ENCODE data around the gene MAML2. TPM values are rescaled to one million over a fixed set of nuclear protein-coding genes. Genes with fewer than 3 reads are reported as not detected.

The MAML2 gene
- total RNA-seq, 2 experiments from 2014 or later: 11.8 to 12.5 TPM

DNA sequence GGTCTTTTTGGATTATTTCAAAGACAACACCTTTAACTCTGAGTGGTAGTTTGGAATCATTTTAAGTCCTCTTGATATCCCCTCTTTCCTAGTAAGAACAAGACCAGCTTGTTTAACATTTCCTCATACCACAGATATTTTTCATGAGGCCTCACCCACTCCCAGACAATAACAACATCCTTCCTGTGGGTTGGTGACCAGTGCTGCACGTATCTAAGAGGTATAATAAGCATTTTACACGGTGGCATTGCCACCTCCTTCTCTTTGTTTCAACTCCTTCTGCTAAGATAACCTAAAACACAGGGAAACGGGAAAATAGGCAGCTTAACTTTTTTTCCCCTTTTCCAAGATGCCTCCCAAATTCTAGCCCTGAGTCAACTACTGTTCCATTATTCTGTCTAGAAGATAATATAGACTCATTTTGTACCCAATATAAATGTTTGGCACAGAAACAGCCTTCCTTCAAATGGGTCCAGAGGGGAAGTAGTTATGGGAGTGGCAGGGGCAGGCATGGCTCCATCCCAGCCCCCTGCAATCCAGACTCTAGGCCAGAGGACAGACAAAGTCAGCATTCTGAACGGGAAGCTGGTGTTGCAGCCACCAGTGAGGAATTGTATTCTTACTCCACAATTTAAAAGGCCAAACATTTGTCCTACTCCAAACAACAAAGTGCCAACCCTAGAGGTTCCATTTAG, 28.5 kb downstream of the MAML2 start:
- ChIA-PET CTCF (interaction anchor here (0.8 to 7.7 kb wide), 7 partner anchors 11 to 259 kb away, joined by 3 to 43 read pairs (median 4); partner anchors contain the start of gene MAML2), POLR2A (interaction anchor here (0.7 to 2.1 kb wide), 5 partner anchors 18 to 1170 kb away, joined by 3 to 9 read pairs (median 3); no protein-coding TSS in a partner anchor)
- DNase-seq: peak; percentile 31
- Mint-ChIP-seq H3K27ac (peak overlapping the region; percentile 77), H3K36me3 (ENCODE audit: low read depth) (peaks cover 46% of the 10 kb centered on the region), H3K9me3 (no peaks in the 10 kb centered on the region), H3K4me1 (ENCODE audit: low read depth) (peaks cover 89% of the 10 kb centered on the region), H3K4me3 (no peak overlapping the region), H3K27me3 (no peaks in the 10 kb centered on the region)
- intact Hi-C loops (cut with micrococcal nuclease): no loop called here
- TF ChIP-seq, protein P1, sequence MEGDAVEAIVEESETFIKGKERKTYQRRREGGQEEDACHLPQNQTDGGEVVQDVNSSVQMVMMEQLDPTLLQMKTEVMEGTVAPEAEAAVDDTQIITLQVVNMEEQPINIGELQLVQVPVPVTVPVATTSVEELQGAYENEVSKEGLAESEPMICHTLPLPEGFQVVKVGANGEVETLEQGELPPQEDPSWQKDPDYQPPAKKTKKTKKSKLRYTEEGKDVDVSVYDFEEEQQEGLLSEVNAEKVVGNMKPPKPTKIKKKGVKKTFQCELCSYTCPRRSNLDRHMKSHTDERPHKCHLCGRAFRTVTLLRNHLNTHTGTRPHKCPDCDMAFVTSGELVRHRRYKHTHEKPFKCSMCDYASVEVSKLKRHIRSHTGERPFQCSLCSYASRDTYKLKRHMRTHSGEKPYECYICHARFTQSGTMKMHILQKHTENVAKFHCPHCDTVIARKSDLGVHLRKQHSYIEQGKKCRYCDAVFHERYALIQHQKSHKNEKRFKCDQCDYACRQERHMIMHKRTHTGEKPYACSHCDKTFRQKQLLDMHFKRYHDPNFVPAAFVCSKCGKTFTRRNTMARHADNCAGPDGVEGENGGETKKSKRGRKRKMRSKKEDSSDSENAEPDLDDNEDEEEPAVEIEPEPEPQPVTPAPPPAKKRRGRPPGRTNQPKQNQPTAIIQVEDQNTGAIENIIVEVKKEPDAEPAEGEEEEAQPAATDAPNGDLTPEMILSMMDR (IDR thresholded peaks at IDR 0.05): no peak
- ATAC-seq: peak; percentile 46

DNA sequence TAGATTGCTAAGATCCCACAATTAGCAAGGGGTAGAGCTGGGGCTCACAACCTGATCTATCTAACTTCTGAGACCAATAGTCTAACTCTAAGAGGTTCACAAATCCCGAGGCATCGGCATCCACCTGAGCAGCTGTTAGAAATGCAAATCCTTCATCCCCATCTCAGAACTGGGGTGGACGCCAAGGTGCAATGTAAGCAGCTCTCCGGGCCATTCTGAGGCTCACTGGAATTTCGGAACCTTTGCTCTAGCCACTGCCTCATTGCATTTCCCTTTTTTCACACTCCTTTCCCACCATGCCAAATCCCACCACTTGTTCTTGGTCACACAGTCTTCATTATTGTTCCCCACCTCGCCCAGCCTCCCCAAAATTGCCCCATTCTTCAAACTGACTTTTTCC, 29.8 kb downstream of the MAML2 start:
- no peaks in the 10 kb centered on the region for H3K9me3 Mint-ChIP-seq
- CTCF ChIA-PET: interaction anchor here (1.2 to 7.7 kb wide), 4 partner anchors 19 to 53 kb away, joined by 3 to 43 read pairs (median 6); partner anchors contain the start of gene MAML2

GRCh38 chr11:96311120-96311568, 31.9 kb downstream of the MAML2 start:
- H3K4me1 Mint-ChIP-seq (ENCODE audit: low read depth): peaks cover 89% of the 10 kb centered on the region
- H3K36me3 Mint-ChIP-seq (ENCODE audit: low read depth): peaks cover 30% of the 10 kb centered on the region
- intact Hi-C loops (cut with micrococcal nuclease): no loop called here
- no peaks in the 10 kb centered on the region for H3K9me3 Mint-ChIP-seq
- CTCF ChIA-PET: interaction anchor here (1.1 to 7.7 kb wide), 3 partner anchors 15 to 30 kb away, joined by 3 to 43 read pairs (median 8); partner anchors contain the start of gene MAML2
- DNase-seq (no peak), ATAC-seq (no peak)
- H3K27ac Mint-ChIP-seq: no peak overlapping the region
- H3K27me3 Mint-ChIP-seq: no peaks in the 10 kb centered on the region
- H3K4me3 Mint-ChIP-seq: no peak overlapping the region
- TF ChIP-seq, protein P1 (IDR thresholded peaks at IDR 0.05): no peak
- POLR2A ChIA-PET: interaction anchor here (0.5 to 1.5 kb wide), 3 partner anchors 21 to 414 kb away, joined by 3 to 5 read pairs (median 3); no protein-coding TSS in a partner anchor

More for the DNA sequence above, 29.8 kb downstream of the MAML2 start:
- POLR2A ChIA-PET: interaction anchor here (1.0 to 2.1 kb wide), 2 partner anchors 20 to 27 kb away, joined by 3 to 9 read pairs; no protein-coding TSS in a partner anchor
- no peaks in the 10 kb centered on the region for H3K27me3 Mint-ChIP-seq
- peaks cover 89% of the 10 kb centered on the region for H3K4me1 Mint-ChIP-seq (ENCODE audit: low read depth)
- no peak for DNase-seq
- peak overlapping the region; percentile 62 for H3K27ac Mint-ChIP-seq
- no peak for ATAC-seq
- H3K4me3 Mint-ChIP-seq: no peak overlapping the region
- TF ChIP-seq, protein P1 (IDR thresholded peaks at IDR 0.05): no peak
- H3K36me3 Mint-ChIP-seq (ENCODE audit: low read depth): peaks cover 41% of the 10 kb centered on the region
- intact Hi-C loops (cut with micrococcal nuclease): no loop called here

DNA sequence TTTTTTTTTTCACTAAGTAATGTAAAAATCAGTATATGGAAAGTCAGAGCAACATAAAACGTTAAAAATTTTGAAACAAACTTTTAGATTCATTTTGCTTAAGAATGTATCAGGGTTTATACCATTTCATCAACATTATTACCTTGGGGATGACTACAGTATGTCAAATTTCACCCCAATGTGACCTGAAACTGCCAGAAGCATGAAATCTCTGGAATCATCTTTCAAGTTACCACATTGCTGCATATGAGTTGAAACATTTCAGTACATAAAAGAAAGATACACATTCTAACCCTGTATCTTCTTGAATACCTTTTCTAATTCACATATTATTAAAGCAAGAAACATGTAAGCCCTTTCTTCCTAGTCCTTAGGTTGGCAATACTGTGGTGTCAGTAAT, 32.8 kb downstream of the MAML2 start:
- no peak for DNase-seq
- ATAC-seq: no peak
- ChIA-PET CTCF (interaction anchor here (7.7 kb wide), 1 partner anchor 31 kb away, joined by 43 read pairs; the partner anchor contains the start of gene MAML2), POLR2A (interaction anchor here (1.5 to 1.8 kb wide), 2 partner anchors 22 to 32 kb away, joined by 5 to 7 read pairs; no protein-coding TSS in a partner anchor)
- intact Hi-C loops (cut with micrococcal nuclease): no loop called here
- TF ChIP-seq, protein P1 (IDR thresholded peaks at IDR 0.05): no peak
- H3K4me1 Mint-ChIP-seq (ENCODE audit: low read depth): peaks cover 87% of the 10 kb centered on the region
- no peak overlapping the region for H3K4me3 Mint-ChIP-seq
- no peaks in the 10 kb centered on the region for H3K27me3 Mint-ChIP-seq
- H3K27ac Mint-ChIP-seq: no peak overlapping the region
- H3K9me3 Mint-ChIP-seq: no peaks in the 10 kb centered on the region
- H3K36me3 Mint-ChIP-seq (ENCODE audit: low read depth): peaks cover 22% of the 10 kb centered on the region

DNA sequence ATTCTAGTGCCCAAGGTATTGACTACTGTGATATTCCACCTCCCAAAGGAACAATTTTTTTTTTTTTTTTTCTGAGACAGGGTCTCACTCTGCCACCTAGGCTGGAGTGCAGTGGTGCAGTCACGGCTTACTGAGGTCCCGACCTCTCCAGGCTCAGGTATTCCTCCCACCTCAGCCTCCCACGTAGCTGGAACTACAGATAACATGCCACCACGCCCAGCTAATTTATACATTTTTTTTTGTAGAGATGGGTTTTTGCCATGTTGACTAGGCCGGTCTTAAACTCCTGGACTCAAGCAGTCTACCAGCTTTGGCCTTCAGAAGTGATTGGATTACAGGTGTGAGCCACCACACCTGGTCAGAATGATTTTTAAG, 33.4 kb downstream of the MAML2 start:
- Mint-ChIP-seq H3K36me3 (ENCODE audit: low read depth) (peaks cover 18% of the 10 kb centered on the region), H3K4me3 (no peak overlapping the region), H3K4me1 (ENCODE audit: low read depth) (peaks cover 83% of the 10 kb centered on the region), H3K27me3 (no peaks in the 10 kb centered on the region), H3K27ac (no peak overlapping the region), H3K9me3 (no peaks in the 10 kb centered on the region)
- intact Hi-C loops (cut with micrococcal nuclease): no loop called here
- TF ChIP-seq, protein P1 (IDR thresholded peaks at IDR 0.05): no peak
- ChIA-PET POLR2A (interaction anchor here (0.7 to 1.8 kb wide), 3 partner anchors 10 to 32 kb away, joined by 3 to 7 read pairs (median 5); no protein-coding TSS in a partner anchor), CTCF (interaction anchor here (7.7 kb wide), 1 partner anchor 32 kb away, joined by 43 read pairs; the partner anchor contains the start of gene MAML2)
- no peak for ATAC-seq
- no peak for DNase-seq

Measured in activated CD8-positive, alpha-beta T cell treated with anti-CD3 and anti-CD28 coated beads for 36 hours (primary cell).